NCI-H446 treated with DMSO at 0.1 percent for 48 hours (cell line): ENCODE data around the gene HES4.

Experiments used
- DNase-seq: peaks from one replicate; lab custom pipeline; 2025; lab: John Stamatoyannopoulos, UW

HES4 gene

GRCh38 chr1:999725-1000356 is at the start of gene HES4:
HES4 (minus strand) TSS chr1:1000097; CDS start chr1:999973, 124 bp downstream.
- peak; percentile 85 for DNase-seq

- no peak for DNase-seq
Measured at GRCh38 chr1:1048765-1049164, 48.9 kb upstream of the HES4 start.

- DNase-seq = no peak
Measured at GRCh38 chr1:1047963-1048362, 48.1 kb upstream of the HES4 start.

GRCh38 chr1:1047407-1047806 is 47.5 kb upstream of the HES4 start:
- no peak for DNase-seq

- DNase-seq = no peak
Measured at GRCh38 chr1:1046767-1047166, 46.9 kb upstream of the HES4 start.

GRCh38 chr1:1046243-1046642 is 46.3 kb upstream of the HES4 start:
- DNase-seq = no peak

GRCh38 chr1:1045129-1045528 is 45.2 kb upstream of the HES4 start:
- DNase-seq = no peak

GRCh38 chr1:1044455-1045078 is 44.7 kb upstream of the HES4 start:
- DNase-seq = no peak

GRCh38 chr1:1043921-1044320 is 44.0 kb upstream of the HES4 start:
- no peak for DNase-seq

GRCh38 chr1:1043411-1043810 is 43.5 kb upstream of the HES4 start:
- DNase-seq = no peak

GRCh38 chr1:1042835-1043234 is 42.9 kb upstream of the HES4 start:
- DNase-seq = no peak

GRCh38 chr1:1041873-1042272 is 42.0 kb upstream of the HES4 start:
- no peak for DNase-seq

- DNase-seq = no peak
Measured at GRCh38 chr1:1041092-1041523, 41.2 kb upstream of the HES4 start.

- no peak for DNase-seq
Measured at GRCh38 chr1:1040004-1040991, 40.4 kb upstream of the HES4 start.

GRCh38 chr1:1039145-1039910 is 39.4 kb upstream of the HES4 start:
- no peak for DNase-seq

- no peak for DNase-seq
Measured at GRCh38 chr1:1038694-1039093, 38.8 kb upstream of the HES4 start.

- DNase-seq = no peak
Measured at GRCh38 chr1:1037366-1038327, 37.8 kb upstream of the HES4 start.

GRCh38 chr1:1035291-1035943 is 35.5 kb upstream of the HES4 start:
- no peak for DNase-seq

GRCh38 chr1:1034439-1034781 is 34.5 kb upstream of the HES4 start:
- DNase-seq = no peak

GRCh38 chr1:1033731-1034438 is 34.0 kb upstream of the HES4 start:
- DNase-seq = no peak
